BJ (cell line): ENCODE data around the gene ZMYND8. TPM values are rescaled to one million over a fixed set of nuclear protein-coding genes. Genes with fewer than 3 reads are reported as not detected.
"Not testable (repeated sequence)": the region's sequence is repeated elsewhere in the genome, so short reads cannot be mapped to it uniquely, and the experiment has no call there.

Source experiments
- CTCF ChIA-PET: fragments of 350-600 bp; formaldehyde crosslinking; extraction: SDS; loops from one replicate; lab custom pipeline; 2021; ENCODE audit warnings: antibody characterized with exemption, inconsistent platforms; lab: Yijun Ruan, JAX
- POLR2A ChIA-PET: fragments of 300-600 bp; sonication (Branson Sonifier 250); formaldehyde crosslinking; extraction: SDS; loops from one replicate; lab custom pipeline; 2021; ENCODE audit warnings: antibody characterized with exemption; lab: Charles Lee
- DNase-seq: peaks from one replicate; pipeline ENCODE4 v3.0.0-alpha.2; 2011; ENCODE audit warnings: low read depth
- H3K27me3 ChIP-seq: 2 replicates; pipeline ENCODE4 v1.6.0; 2011; ENCODE audit warnings: low read length; ENCODE audit not compliant: control insufficient read depth, insufficient read depth
- H3K36me3 ChIP-seq: 2 replicates; pipeline ENCODE4 v1.5.1; 2011; ENCODE audit warnings: low read length; ENCODE audit not compliant: control insufficient read depth, insufficient read depth
- H3K4me3 ChIP-seq: 2 replicates; pipeline ENCODE4 v1.5.1; 2011; ENCODE audit warnings: low read depth, mild to moderate bottlenecking, control low read depth, low read length
- CTCF ChIP-seq: IDR thresholded peaks from 2 replicates; pipeline ENCODE4 v1.5.1; 2011; ENCODE audit warnings: low read depth, mild to moderate bottlenecking, control low read depth, inconsistent platforms, low read length, moderate library complexity; ENCODE audit not compliant: insufficient read depth
- polyA plus RNA-seq: library from polyadenylated mRNA; depleted of rRNA; stranded (reverse); fragments of >200 nt; gene quantifications from 2 replicates; pipeline ENCODE4 v1.2.3, GENCODE V29; 2011

ZMYND8 gene
- polyA plus RNA-seq, 1 experiment, result 12.7 TPM

- CTCF ChIA-PET, result no interaction called here
- DNase-seq, result no peak
- Histone ChIP-seq H3K4me3 (no peak overlapping the region), H3K36me3 (peaks cover 5% of the 10 kb centered on the region), H3K27me3 (no peaks in the 10 kb centered on the region)
- no peak for TF ChIP-seq CTCF
- POLR2A ChIA-PET, result no interaction called here
Measured at GRCh38 chr20:47266847-47267515, 89.5 kb downstream of the ZMYND8 start.

GRCh38 chr20:47265984-47266383, 90.5 kb downstream of the ZMYND8 start:
- DNase-seq, result no peak
- H3K36me3 ChIP-seq, result peaks cover 7% of the 10 kb centered on the region
- no peak for TF ChIP-seq CTCF
- CTCF ChIA-PET, result no interaction called here
- H3K4me3 ChIP-seq, result no peak overlapping the region
- POLR2A ChIA-PET, result no interaction called here
- no peaks in the 10 kb centered on the region for H3K27me3 ChIP-seq

GRCh38 chr20:47265214-47265613, 91.3 kb downstream of the ZMYND8 start:
- peaks cover 7% of the 10 kb centered on the region for H3K36me3 ChIP-seq
- no peak for TF ChIP-seq CTCF
- POLR2A ChIA-PET, result no interaction called here
- H3K27me3 ChIP-seq, result no peaks in the 10 kb centered on the region
- DNase-seq, result no peak
- CTCF ChIA-PET, result interaction anchor here (1.8 to 3.6 kb wide), 2 partner anchors 8 to 119 kb away, joined by 9 to 20 read pairs; no protein-coding TSS in a partner anchor
- H3K4me3 ChIP-seq, result no peak overlapping the region

DNA sequence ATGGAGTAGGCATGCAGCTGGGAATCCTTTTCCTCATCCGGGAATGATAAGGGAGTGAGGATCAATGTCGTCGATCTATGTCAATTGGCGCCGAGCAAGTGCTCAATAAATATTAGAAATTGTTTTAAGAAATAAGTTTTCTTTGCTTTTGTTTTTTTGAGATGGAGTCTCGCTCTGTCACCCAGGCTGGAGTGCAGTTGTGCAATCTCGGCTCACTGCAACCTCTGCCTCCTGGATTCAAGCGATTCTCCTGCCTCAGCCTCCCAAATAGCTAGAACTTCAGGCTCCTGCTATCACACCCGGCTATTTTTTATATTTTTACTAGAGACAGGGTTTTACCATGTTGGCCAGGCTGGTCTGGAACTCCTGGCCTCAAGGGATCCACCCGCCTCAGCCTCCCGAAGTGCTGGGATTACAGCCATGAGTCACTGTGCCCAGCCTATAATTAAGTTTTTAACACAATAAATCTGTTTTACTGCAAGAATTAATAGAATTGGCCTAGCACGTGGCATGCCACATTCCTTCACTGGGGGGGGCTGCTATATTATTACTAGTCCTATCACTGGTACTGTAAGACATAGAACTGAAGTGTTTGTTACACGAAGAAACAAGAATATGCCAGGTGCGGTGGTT, 92.2 kb downstream of the ZMYND8 start:
- POLR2A ChIA-PET, H3K4me3 ChIP-seq, H3K36me3 ChIP-seq, DNase-seq, H3K27me3 ChIP-seq: not testable (repeated sequence)
- CTCF ChIA-PET, result interaction anchor here (0.6 to 3.6 kb wide), 4 partner anchors 9 to 130 kb away, joined by 3 to 20 read pairs (median 6); no protein-coding TSS in a partner anchor

DNA sequence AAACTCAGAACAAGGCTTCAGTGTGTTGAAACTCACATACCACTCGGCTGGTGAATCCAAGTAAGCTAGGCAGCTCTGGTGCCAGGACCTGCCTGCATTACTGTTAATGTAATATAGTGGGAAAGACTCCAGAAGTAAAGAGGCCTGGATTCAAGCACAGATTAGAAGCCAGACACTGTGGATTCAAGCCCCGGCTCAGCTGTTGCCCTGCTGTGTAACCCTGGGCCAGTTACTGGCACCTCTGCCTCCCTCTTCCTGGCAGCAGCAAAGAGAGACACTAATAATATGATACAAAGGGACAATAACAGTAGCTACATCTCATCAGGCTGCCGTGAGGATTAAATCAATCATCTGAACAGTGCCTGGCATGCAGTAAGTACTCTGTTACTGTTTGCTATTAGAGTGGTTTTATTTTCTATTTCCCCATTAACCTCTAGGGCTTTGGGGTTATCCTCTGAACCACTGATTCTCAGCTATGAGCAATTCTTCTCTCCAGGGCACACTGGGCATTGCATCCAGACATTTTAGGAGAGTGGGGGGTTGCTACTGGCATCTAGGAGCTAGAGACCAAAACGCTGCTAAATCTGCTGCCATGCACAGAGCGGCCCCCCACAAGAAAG, 92.9 kb downstream of the ZMYND8 start:
- no peak for DNase-seq
- no peak for TF ChIP-seq CTCF
- Histone ChIP-seq H3K36me3 (peaks cover 9% of the 10 kb centered on the region), H3K27me3 (no peaks in the 10 kb centered on the region), H3K4me3 (no peak overlapping the region)
- ChIA-PET CTCF (interaction anchor here (0.6 to 3.6 kb wide), 4 partner anchors 9 to 130 kb away, joined by 3 to 20 read pairs (median 6); no protein-coding TSS in a partner anchor), POLR2A (no interaction called here)
